Skeletal muscle cell (primary cell): ENCODE data around the gene PIAS3.
"Not testable (repeated sequence)": the region's sequence is repeated elsewhere in the genome, so short reads cannot be mapped to it uniquely, and the experiment has no call there.

Experiments used
- DNase-seq: peaks from one replicate; pipeline ENCODE4 v3.0.0-alpha.2; 2010; ENCODE audit warnings: low read depth
- H3K4me3 ChIP-seq: 2 replicates; pipeline ENCODE4 v1.5.1; 2011; ENCODE audit warnings: low read depth, mild to moderate bottlenecking, control low read depth, low read length, moderate library complexity

Gene PIAS3

GRCh38 chr1:145878724-145879123 lies 19.8 kb upstream of the PIAS3 start:
- H3K4me3 ChIP-seq = no peak overlapping the region
- DNase-seq = no peak

GRCh38 chr1:145877923-145878486 lies 19.1 kb upstream of the PIAS3 start:
- no peak for DNase-seq
- H3K4me3 ChIP-seq = no peak overlapping the region

DNA sequence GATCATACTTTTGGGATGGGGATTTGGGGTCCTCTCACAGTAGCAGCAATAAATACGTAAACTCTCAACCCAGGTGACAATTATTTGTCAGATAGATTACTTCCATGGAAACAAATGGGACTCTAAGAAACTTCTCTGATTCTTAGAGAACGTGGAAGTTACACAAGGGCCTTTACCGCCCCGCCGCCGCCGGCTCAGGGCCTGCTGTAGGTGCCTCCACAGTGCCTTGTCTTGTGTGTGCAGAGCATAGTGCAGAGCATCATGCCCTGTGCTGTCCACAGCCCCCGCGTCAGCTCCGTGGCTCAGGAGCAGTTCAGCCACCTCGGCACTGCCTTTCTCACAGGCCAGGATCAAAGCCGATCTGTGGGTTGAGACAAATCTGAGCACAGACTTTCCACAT lies 15.8 kb upstream of the PIAS3 start:
- no peak overlapping the region for H3K4me3 ChIP-seq
- DNase-seq = no peak

DNA sequence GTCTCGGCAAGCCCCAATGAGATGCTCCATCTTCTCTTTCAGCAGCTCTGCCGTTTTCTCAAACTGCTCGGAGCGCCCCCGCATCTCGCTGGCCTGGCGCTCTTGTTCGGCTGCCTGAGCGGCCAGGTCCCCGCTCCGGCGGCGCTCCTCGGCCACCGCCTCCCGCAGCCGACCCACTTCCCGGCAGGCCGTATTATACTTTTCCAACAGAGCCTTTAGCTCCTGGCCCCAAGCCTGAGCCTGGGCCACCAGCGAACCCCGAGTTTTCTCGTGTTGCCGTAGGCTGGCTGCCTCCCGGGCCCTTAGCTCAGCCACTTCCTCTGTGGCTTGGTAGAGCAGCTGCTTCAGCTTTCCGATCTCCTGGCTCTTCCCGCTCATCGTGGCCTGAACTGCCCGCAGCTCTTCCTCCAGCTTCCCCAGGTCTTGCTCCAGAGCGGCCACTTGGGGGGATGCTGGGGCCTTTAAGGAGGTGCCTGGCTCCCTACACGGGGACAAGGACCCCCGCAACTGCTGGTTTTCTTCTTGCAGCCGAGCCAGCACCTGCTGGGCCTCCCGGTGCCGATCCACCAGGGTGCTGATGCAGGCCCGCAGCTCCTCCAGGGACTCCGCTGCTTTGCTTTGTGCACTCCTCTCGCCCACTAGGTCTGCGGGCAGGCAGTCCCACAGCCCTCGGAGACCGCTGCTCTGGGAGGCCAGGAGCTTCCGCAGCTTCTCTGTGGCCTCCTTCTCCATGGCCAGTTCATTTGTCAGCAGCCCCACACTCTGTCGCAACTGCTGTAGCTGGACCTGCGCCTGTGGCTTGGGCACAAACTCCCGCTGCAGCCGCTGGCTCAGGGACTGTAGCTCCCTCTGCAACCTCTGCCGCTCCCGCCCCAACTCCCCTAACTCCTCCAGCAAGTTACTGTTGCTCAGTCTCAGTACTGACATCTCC lies 13.4 kb upstream of the PIAS3 start:
- peak overlapping the region; percentile 35 for H3K4me3 ChIP-seq
- no peak for DNase-seq

- no peak overlapping the region for H3K4me3 ChIP-seq
- DNase-seq = no peak
These were observed 9.4 kb upstream of the PIAS3 start for GRCh38 chr1:145868232-145868631.

GRCh38 chr1:145863282-145864018 lies 4.6 kb upstream of the PIAS3 start:
- no peak for DNase-seq
- H3K4me3 ChIP-seq = no peak overlapping the region

GRCh38 chr1:145859491-145860023 lies 676 bp upstream of the PIAS3 start:
- peak; percentile 61 for DNase-seq

DNA sequence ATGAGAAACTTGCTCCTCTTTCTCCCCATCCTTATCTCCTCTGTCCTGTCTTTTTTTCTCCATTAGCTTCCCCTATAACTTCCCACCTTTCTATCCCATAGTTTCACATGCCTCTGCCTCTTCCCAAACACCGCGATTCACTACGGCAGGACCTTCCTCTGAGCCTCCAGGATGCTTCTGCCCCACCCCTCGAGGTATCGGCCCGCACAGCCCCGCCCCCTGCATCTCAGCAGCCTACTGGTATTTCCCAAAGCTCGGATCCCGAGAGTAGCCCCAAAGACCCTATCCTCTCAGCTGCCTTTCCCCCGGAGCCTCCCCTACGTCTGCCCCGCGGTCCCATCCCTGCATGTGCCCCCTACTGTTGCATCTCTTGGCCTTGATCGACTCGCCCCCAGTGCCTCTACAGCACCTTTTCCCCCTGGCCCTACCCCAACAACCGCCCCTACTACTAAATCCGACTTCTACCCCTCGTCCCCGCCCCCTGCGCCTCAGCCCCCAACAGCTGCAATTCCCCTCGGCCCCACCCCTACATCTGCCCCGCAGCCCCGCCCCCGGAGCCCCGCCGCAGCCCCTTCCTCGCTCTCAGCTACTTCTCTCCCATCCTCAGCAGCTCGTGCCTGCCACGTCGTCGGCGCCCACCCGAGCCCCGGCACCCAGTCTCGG lies 512 bp downstream of the PIAS3 start:
- DNase-seq = no peak
- H3K4me3 ChIP-seq = peak overlapping the region; percentile 93

More at GRCh38 chr1:145859491-145860023, 676 bp upstream of the PIAS3 start:
- H3K4me3 ChIP-seq = peak overlapping the region; percentile 93

GRCh38 chr1:145857170-145857569 lies 1.7 kb downstream of the PIAS3 start:
- no peak overlapping the region for H3K4me3 ChIP-seq

GRCh38 chr1:145855426-145855948 lies 3.4 kb downstream of the PIAS3 start:
- H3K4me3 ChIP-seq = no peak overlapping the region
- DNase-seq = no peak

More at GRCh38 chr1:145857170-145857569, 1.7 kb downstream of the PIAS3 start:
- DNase-seq = no peak

- no peak overlapping the region for H3K4me3 ChIP-seq
- no peak for DNase-seq
These were observed 9.3 kb downstream of the PIAS3 start for GRCh38 chr1:145849356-145850160.

- no peak overlapping the region for H3K4me3 ChIP-seq
- DNase-seq = no peak
These were observed 11.1 kb downstream of the PIAS3 start for GRCh38 chr1:145847827-145848226.

GRCh38 chr1:145846201-145846612 lies 12.7 kb downstream of the PIAS3 start:
- peak overlapping the region; percentile 55 for H3K4me3 ChIP-seq
- DNase-seq = no peak

- H3K4me3 ChIP-seq = peak within 1 kb of the TSS; percentile 55
These were observed 13.2 kb downstream of the PIAS3 start, which contains the start of gene NUDT17 for GRCh38 chr1:145845514-145846161. TSS of gene NUDT17 (plus strand) at chr1:145845630. CDS start at chr1:145845641, 11 bp downstream.

DNA sequence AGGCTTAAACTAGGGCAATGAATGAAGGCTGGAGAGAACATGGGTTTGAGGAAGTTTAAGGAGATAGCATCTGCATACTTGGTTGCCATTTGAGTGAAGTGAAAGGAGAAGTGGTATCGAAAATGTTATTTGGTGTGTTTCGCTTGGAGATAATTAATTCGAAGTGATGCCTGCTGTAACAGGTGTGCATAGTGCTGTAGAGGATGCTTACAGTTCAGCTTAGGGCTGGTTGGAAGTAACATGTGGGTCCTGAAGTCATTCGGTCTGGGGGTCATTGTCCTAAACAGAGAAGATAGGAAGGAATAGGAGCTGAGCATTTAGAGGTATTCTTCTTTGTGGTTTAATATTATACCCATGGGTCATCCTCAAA lies 13.8 kb downstream of the PIAS3 start:
- H3K4me3 ChIP-seq = peak overlapping the region; percentile 55
- no peak for DNase-seq

More at GRCh38 chr1:145845514-145846161, 13.2 kb downstream of the PIAS3 start, which contains the start of gene NUDT17:
- DNase-seq = no peak

DNA sequence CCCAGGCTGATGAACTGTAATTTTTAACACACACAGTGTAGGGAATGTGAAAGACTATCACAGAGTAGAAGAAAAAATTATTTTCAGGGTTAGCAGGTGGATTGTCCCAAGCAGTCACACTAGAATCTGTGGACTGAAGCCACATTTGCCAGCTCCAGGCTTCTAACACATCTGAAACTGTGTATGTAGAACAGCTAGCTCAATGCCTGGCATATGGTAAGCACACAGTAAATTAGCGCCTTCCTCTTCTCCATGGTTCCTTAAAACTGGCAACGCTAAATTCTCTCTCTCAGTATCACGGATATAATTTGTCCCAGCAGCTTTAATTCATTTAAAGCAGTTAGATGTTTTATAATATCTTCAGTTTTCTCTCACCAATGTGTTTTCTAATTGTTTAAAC lies 15.8 kb downstream of the PIAS3 start:
- no peak for DNase-seq
- H3K4me3 ChIP-seq = no peak overlapping the region

- no peak overlapping the region for H3K4me3 ChIP-seq
- DNase-seq = no peak
These were observed 21.2 kb downstream of the PIAS3 start for GRCh38 chr1:145837656-145838055.

DNA sequence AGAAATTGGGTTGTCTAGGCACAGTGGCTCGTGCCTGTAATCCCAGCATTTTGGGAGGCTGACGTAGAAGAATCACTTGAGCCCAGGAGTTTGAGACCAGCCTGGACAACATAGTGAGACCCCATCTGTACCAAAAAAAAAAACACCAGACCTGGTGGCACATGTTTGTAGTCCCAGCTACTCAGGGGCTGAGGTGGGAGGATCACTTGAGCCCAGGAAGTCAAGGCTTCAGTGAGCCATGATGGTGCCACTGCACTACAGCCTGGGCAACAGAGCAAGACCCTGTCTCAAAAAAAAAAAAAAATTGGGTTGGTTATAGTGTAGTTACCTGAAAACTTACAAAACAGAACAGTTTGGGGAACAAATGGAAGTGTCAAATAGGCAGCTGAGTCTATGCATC lies 28.1 kb downstream of the PIAS3 start:
- H3K4me3 ChIP-seq, DNase-seq: not testable (repeated sequence)
